Keratinocyte (primary cell): ENCODE results near the gene CYP27B1. TPM values are rescaled to one million over a fixed set of nuclear protein-coding genes. Genes with fewer than 3 reads are reported as not detected.

ENCODE experiments used
- DNase-seq: peaks from one replicate; pipeline ENCODE4 v3.0.0-alpha.2; 2011; ENCODE audit warnings: low read depth, missing footprints, low spot score
- FAIRE-seq: peaks from 2 replicates; lab custom pipeline; 2011; peaks lifted over from hg19 to GRCh38; lab: Jason Lieb, UNC
- H2AFZ ChIP-seq: 2 replicates; pipeline ENCODE4 v1.6.0; 2012; ENCODE audit warnings: low read length, control low read depth, inconsistent platforms; ENCODE audit not compliant: control insufficient read depth
- H3K27ac ChIP-seq: 2 replicates; pipeline ENCODE4 v1.5.1; 2011; ENCODE audit warnings: low read length; ENCODE audit not compliant: control insufficient read depth, insufficient read depth
- H3K27me3 ChIP-seq: 3 replicates; pipeline ENCODE4 v1.6.0; 2011; ENCODE audit warnings: low read length; ENCODE audit not compliant: control insufficient read depth, insufficient read depth; ENCODE audit errors: extremely low read depth
- H3K36me3 ChIP-seq, 2 experiments: 2 replicates in 1 of 2; 3 replicates in 1 of 2; pipeline ENCODE4 v1.5.1; 2011; ENCODE audit warnings: low read length in 2 of 2, mild to moderate bottlenecking in 1 of 2; ENCODE audit not compliant: control insufficient read depth in 2 of 2, insufficient read depth in 2 of 2; ENCODE audit errors: extremely low read depth in 1 of 2
- H3K4me1 ChIP-seq: 3 replicates; pipeline ENCODE4 v1.5.1; 2011; ENCODE audit warnings: low read length; ENCODE audit not compliant: control insufficient read depth, insufficient read depth; ENCODE audit errors: extremely low read depth
- H3K4me2 ChIP-seq: 3 replicates; pipeline ENCODE4 v1.6.0; 2011; ENCODE audit warnings: low read depth, low read length; ENCODE audit not compliant: control insufficient read depth, insufficient read depth; ENCODE audit errors: extremely low read depth
- H3K4me3 ChIP-seq, 3 experiments: fragments of 200-600 bp in 1 of 3; sonication (generic) in 1 of 3; 2 replicates in 2 of 3; 3 replicates in 1 of 3; pipeline ENCODE4 v1.5.1; 2011 to 2016; ENCODE audit warnings: low read length in 3 of 3, mild to moderate bottlenecking in 3 of 3, control low read depth in 2 of 3, inconsistent platforms in 1 of 3, low read depth in 1 of 3, mixed read lengths in 1 of 3, mixed run types in 1 of 3, moderate library complexity in 1 of 3; ENCODE audit not compliant: control insufficient read depth in 2 of 3, insufficient read depth in 2 of 3; ENCODE audit errors: extremely low read depth in 1 of 3
- H3K79me2 ChIP-seq: 2 replicates; pipeline ENCODE4 v1.6.0; 2012; ENCODE audit warnings: low read length; ENCODE audit not compliant: control insufficient read depth, insufficient read depth
- H3K9ac ChIP-seq: 3 replicates; pipeline ENCODE4 v1.6.0; 2011; ENCODE audit warnings: low read length; ENCODE audit not compliant: control insufficient read depth, insufficient read depth; ENCODE audit errors: extremely low read depth
- H3K9me1 ChIP-seq: 3 replicates; pipeline ENCODE4 v1.6.0; 2011; ENCODE audit warnings: low read length; ENCODE audit not compliant: control insufficient read depth, insufficient read depth; ENCODE audit errors: extremely low read depth
- H3K9me3 ChIP-seq: 2 replicates; pipeline ENCODE4 v1.5.1; 2012; ENCODE audit warnings: low read depth, low read length; ENCODE audit not compliant: control insufficient read depth
- H4K20me1 ChIP-seq: 3 replicates; pipeline ENCODE4 v1.6.0; 2011; ENCODE audit warnings: low read length; ENCODE audit not compliant: control insufficient read depth, insufficient read depth; ENCODE audit errors: extremely low read depth
- EZH2 ChIP-seq: IDR thresholded peaks from one replicate; pipeline ENCODE4 v1.6.1; 2012; ENCODE audit warnings: inconsistent platforms, mild to moderate bottlenecking, low read length, moderate library complexity
- dilution Hi-C: fragments of 300-500 bp; cut with MboI; formaldehyde crosslinking; loops from one replicate; pipeline ENCODE4 v1.7.0; 2020; ENCODE audit warnings: low sequenced_read_pairs; ENCODE audit not compliant: extremely low pct_ligation_motif_present
- polyA plus RNA-seq, 5 experiments: library from polyadenylated mRNA; depleted of rRNA in 3 of 5; stranded (reverse) in 3 of 5; stranded (forward) in 1 of 5; unstranded in 1 of 5; fragments of >200 nt; gene quantifications; 1 replicate in 1 of 5; 2 replicates in 3 of 5; 3 replicates in 1 of 5; pipeline versions ENCODE4 v1.2.1 to v1.2.3, GENCODE V29; 2011 to 2012; ENCODE audit warnings: missing spikeins in 2 of 5, low read depth in 1 of 5, low replicate concordance in 1 of 5
- TF ChIP-seq, protein P1 (sequence below), 3 experiments: IDR thresholded peaks in 1 of 3; conservative IDR thresholded peaks in 1 of 3; optimal IDR thresholded peaks in 1 of 3; 2 replicates in 2 of 3; 3 replicates in 1 of 3; pipeline versions ENCODE3 to v1.5.1; 2011; ENCODE audit warnings: low read length in 3 of 3, mild to moderate bottlenecking in 3 of 3, moderate library complexity in 2 of 3, control low read depth in 1 of 3, inconsistent platforms in 1 of 3; ENCODE audit not compliant: insufficient read depth in 2 of 3; ENCODE audit errors: extremely low read depth in 1 of 3

The CYP27B1 gene
- polyA plus RNA-seq, 1 donor (not counting 4 experiments of a cell fraction or from before 2014, with no cell fraction given): 33.6 TPM

- Histone ChIP-seq H3K27ac (peak overlapping the region; percentile 94), H3K79me2 (peaks cover 52% of the 10 kb centered on the region), H3K9ac (peak overlapping the region; percentile 98), H2AFZ (peak overlapping the region; percentile 98), H3K4me1 (peaks cover 23% of the 10 kb centered on the region), H4K20me1 (no peaks in the 10 kb centered on the region), H3K36me3 (peaks cover 14 to 20% of the 10 kb centered on the region in 2 experiments), H3K27me3 (no peaks in the 10 kb centered on the region), H3K4me3 (peak overlapping the region; percentile 79 to 96 (median 93)), H3K4me2 (peak overlapping the region; percentile 98), H3K9me3 (no peaks in the 10 kb centered on the region), H3K9me1 (no peaks in the 10 kb centered on the region)
- no peak for DNase-seq
- no peak for TF ChIP-seq EZH2
- TF ChIP-seq, protein P1, sequence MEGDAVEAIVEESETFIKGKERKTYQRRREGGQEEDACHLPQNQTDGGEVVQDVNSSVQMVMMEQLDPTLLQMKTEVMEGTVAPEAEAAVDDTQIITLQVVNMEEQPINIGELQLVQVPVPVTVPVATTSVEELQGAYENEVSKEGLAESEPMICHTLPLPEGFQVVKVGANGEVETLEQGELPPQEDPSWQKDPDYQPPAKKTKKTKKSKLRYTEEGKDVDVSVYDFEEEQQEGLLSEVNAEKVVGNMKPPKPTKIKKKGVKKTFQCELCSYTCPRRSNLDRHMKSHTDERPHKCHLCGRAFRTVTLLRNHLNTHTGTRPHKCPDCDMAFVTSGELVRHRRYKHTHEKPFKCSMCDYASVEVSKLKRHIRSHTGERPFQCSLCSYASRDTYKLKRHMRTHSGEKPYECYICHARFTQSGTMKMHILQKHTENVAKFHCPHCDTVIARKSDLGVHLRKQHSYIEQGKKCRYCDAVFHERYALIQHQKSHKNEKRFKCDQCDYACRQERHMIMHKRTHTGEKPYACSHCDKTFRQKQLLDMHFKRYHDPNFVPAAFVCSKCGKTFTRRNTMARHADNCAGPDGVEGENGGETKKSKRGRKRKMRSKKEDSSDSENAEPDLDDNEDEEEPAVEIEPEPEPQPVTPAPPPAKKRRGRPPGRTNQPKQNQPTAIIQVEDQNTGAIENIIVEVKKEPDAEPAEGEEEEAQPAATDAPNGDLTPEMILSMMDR (optimal IDR thresholded peaks at IDR 0.05 in 1 of 3, IDR thresholded peaks at IDR 0.05 in 1 of 3, conservative IDR thresholded peaks at IDR 0.05 in 1 of 3; ENCODE audit: extremely low read depth in 1 of 3, insufficient read depth in 2 of 3, low read length in 3 of 3): no peak
- peak; percentile 59 for FAIRE-seq
- dilution Hi-C loops: no loop called here
Observed at GRCh38 chr12:57771236-57771872, 4.5 kb upstream of the CYP27B1 start.

DNA sequence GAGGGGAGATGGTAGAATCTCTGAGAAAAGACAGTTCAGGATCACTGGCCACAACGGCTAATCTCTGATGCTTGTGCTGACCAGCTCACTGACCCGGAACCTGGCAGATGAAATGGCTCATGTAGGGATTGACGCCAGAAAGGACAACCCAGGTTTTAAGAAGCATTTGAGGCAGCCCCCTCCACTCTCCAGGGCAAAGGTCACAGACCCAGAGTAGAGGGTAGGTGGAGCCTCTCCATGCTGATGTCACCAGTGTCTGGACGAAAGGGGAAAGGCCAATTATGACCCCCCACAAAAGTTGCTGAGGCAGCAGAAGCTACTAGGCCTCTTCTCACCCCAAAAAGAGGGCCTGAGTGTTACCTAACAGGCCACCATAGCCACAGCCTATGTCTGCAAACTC is 3.9 kb upstream of the CYP27B1 start:
- peak overlapping the region; percentile 32 for H3K27ac ChIP-seq
- no peaks in the 10 kb centered on the region for H4K20me1 ChIP-seq
- FAIRE-seq (no peak), DNase-seq (no peak)
- dilution Hi-C loops: no loop called here
- no peaks in the 10 kb centered on the region for H3K9me3 ChIP-seq
- TF ChIP-seq, protein P1 (optimal IDR thresholded peaks at IDR 0.05 in 1 of 3, IDR thresholded peaks at IDR 0.05 in 1 of 3, conservative IDR thresholded peaks at IDR 0.05 in 1 of 3; ENCODE audit: extremely low read depth in 1 of 3, insufficient read depth in 2 of 3, low read length in 3 of 3): no peak
- TF ChIP-seq EZH2: no peak
- H3K27me3 ChIP-seq: no peaks in the 10 kb centered on the region
- peaks cover 58% of the 10 kb centered on the region for H3K79me2 ChIP-seq
- peaks cover 23% of the 10 kb centered on the region for H3K4me1 ChIP-seq
- H3K36me3 ChIP-seq: peaks cover 12 to 20% of the 10 kb centered on the region in 2 experiments
- no peak overlapping the region for H2AFZ ChIP-seq
- peak overlapping the region; percentile 98 for H3K4me2 ChIP-seq
- peak overlapping the region; percentile 98 for H3K9ac ChIP-seq
- no peaks in the 10 kb centered on the region for H3K9me1 ChIP-seq
- H3K4me3 ChIP-seq: no peak overlapping the region
